NCI-H82 treated with DMSO at 0.1 percent for 48 hours (cell line): ENCODE measurements around the gene PTPRG.

Experiments
- DNase-seq: peaks from one replicate; lab custom pipeline; 2025; ENCODE audit not compliant: unreplicated experiment; lab: John Stamatoyannopoulos, UW

PTPRG gene

DNA sequence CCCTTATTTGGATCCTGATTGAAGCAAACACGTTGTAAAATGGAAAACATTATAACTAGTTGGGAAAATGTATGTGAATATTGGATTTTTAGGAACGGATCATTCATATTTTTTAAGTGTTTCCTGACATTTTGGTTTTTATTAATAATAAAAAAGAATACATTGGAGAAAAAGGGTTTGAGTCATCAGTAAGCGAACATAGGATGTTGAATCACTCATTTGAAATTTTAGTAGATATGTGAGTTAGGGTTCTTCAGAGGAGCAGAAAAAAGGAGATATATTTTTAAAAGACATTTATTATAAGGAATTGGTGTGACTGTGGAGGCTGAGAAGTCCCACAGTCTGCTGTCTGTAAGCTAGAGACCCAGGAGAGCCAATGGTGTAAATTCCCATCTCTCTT is 258.5 kb downstream of the PTPRG start:
- DNase-seq, result no peak

DNA sequence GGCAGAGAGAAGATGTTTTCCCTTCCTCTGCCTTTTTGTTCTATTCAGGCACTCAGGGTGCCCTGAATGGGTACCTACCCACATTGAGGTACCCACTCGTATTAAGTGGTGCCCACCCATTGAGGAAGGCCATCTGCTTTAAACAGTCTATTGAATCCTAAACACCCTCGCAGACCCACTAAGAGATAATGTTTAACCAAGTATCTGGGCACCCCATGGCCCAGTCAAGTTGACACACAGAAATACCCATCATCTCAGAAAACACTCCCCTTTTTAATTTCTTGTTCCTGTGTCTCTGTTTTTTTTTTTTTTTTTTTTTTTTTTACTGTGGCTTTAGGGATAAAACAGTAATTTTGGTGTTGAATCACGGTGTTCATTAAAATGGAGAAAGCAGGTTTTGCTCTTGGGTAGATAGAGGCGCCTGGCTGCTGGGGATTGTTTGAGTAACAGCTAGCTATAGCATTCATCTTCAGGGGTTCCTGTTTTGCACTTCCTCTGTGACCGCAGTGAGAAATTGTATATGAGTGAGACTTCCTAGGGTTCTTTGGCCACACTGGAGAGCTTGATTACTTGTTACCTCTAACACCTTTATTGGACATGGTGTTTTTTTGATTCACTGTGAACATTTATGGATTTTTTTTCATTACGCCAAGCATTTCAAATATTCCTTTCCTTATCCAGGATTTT is 259.1 kb downstream of the PTPRG start:
- no peak for DNase-seq

- DNase-seq, result peak; percentile 14
Observed at GRCh38 chr3:61821823-61822251, 260.5 kb downstream of the PTPRG start.

DNA sequence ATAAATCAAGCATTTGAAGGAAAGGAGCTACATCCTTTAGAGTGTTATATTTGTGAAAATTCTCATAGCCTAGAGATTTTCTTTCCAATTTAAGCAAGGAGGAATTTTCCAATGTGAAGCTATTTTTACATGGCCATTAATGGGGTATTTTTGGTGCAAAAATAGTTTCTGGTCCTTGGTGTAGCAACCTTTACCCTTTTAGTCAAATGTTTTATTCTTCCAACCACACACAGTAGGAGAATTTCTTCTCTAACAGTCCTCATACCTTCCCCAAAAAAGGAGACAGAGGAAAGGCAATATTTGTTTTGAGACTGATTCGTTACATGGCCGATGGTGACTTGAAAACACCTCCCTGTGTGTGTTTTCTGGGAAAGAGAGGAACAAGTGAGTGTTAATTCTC is 261.2 kb downstream of the PTPRG start:
- DNase-seq, result no peak

- no peak for DNase-seq
Observed at GRCh38 chr3:61824553-61825135, 263.3 kb downstream of the PTPRG start.

- DNase-seq, result no peak
Observed at GRCh38 chr3:61826161-61826560, 264.8 kb downstream of the PTPRG start.

DNA sequence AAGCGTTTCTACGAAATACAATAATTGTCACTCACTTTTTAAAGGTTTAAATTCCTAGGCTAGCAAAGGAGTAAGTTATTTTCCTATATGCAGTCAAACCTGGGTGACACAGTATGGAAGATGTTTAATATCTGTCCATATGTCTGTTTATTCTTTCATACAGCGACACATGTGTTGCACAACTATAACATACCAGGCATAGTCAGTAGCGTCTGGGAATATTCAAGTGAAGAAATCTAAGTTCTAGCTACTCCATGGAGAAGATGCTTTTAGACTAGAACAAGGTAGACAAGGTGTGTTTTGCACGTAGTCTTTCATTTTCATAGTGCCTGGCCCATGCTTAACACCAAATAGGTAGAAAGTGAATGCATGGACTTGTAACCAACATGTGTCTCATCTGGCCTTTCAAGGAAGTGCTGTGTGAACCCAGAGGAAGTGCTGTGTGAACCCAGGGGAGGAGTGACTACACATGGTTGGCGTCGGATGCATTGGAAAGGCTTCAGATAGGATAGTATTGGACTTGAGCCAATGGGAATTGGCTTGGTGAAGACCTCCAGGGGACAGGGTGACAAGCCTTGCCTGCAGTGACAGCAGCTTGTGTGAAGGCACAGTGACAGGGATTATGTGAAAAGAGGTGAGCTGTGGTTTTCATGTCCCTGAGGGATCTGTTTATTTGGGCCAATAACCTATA is 267.0 kb downstream of the PTPRG start:
- no peak for DNase-seq

DNA sequence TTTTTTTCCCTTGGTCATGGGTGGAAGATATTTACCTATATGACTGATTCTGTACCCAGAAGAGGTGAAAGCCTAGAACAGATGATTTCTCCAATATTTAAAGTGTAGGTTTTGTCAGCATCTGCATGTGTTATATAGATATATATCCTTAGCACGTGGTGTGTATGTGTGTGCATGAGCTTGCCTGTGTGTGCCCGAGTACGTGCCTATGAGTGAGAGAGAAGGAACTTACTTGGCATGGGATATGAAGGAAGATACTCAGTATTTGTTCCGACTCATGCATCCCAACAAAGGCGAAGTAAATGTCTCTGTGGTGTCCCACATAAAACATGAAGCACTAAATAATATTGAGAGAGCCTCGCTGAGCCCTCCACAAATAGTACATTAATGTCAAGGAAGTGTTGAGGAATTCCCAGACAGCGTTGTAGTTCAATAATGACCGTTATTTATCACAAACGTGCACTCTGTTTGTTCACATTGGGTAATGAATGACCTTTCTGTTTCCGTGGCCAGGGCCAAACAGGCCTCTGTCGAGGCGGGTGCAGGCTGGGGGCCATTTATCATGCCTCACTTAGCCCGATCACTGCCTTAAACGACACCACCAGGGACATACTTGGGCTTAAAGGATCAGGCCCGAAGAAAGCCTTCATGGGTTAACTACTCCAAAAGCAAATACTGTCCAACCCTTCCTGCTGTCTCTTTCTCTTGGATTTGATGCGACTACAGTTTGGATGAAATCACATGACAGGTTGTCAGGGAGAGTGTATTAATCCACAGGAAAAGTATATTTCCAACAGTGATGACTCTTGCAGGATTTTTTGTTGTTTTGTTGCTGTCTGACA is 267.7 kb downstream of the PTPRG start:
- no peak for DNase-seq

DNA sequence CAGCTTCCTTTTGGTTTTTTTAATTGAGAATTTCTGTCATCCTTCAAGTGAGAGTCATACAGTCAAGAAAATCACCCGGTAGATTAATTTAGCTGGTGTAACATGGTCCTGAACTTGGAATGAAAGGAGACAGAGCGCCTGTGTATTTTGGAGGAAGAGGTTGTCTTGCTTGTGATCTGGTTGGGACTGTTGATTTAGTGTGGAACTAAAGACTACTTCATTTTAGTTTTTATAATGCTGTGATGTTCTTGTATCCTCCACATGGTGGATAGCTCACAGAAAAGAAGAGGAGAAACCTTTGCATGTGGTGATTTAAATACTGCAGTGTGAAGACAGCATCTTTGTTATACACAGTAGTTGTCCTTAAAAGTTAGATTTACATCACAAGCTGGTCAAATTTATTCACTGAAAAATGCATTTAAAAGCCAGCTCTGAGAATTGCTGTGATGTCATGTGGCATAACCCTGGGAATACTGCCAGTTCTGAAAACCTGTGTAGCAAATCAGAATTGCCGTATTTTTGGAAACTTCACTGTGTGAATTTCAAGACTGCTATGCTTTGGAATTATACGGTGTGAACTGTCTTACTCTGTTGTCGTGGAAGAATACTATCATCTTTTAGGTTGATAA is 268.5 kb downstream of the PTPRG start:
- DNase-seq, result no peak

DNA sequence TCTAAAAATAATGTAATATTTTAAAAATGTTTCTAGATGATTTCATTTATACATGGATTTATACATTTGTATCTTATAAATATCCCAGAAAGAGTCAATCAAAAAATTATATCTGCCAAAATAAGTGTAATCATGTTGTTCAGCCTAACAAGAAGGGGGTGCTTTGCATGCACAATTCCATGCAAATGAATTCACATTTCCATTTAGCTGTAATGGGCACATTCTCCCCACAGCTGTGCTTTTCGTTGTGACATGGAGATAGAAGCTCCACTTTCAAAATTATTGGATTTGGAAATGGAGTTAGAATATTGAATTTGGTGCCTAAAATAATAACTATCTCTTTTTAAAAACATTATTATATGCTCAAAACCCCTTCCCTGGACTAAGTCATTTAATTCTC is 270.6 kb downstream of the PTPRG start:
- no peak for DNase-seq

DNA sequence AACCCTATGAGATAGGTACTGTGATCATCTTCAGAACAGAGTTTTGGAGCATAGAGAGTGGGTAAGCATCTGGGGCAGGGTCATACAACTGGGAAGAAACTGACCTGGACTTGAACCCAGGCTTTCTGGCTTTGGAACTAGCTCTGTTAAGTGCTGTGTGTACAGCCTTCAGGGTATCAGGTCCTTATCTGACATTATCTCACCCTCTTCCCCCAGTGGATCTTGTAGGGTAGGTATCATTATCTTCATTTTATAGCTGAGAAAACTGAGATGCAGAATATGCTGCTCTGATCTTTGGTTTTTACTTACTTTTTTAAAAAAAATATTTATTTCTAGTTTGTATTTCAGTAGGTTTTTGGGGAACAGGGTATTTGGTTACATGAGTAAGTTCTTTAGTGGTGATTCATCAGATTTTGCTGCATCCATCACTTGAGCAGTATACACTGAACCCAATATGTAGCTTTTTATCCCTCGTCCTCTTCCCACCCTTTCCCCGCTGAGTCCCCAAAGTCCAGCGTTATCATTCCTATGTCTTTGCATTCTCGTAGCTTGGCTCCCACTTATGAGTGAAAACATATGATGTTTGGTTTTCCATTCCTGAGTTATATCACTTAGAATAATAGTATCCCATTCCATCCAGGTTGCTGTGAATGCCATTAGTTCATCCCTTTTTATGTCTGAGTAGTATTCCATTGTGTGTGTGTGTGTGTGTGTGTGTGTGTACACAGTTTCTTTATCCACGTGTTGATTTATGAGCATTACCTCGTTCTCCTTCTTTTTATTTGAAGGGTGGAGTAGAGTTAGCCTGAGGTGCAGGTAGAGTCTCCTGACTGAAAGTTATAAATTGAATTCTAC is 271.2 kb downstream of the PTPRG start:
- no peak for DNase-seq

- no peak for DNase-seq
Observed at GRCh38 chr3:61839256-61839655, 277.9 kb downstream of the PTPRG start.

- DNase-seq, result no peak
Observed at GRCh38 chr3:61841111-61841845, 279.9 kb downstream of the PTPRG start.

DNA sequence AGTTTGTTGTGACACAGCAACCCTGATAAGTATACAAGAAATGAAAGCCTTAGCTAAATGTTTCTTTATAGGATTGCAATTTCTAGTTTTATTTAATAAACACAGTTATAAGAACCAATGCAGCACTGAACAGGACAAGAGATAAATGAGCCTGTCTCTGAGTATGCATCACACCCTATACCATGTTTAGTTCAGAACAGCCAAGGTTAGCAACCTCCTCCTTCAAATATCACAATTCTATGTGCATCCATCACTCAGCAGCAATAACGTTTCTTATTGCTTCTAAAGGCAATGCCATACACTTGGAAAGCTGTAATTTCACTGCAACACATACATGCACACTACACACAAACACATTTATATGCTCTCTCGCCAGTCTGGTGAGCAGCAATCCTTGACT is 280.6 kb downstream of the PTPRG start:
- DNase-seq, result no peak

GRCh38 chr3:61844346-61844745 is 283.0 kb downstream of the PTPRG start:
- no peak for DNase-seq

GRCh38 chr3:61846488-61846887 is 285.1 kb downstream of the PTPRG start:
- DNase-seq, result no peak

DNA sequence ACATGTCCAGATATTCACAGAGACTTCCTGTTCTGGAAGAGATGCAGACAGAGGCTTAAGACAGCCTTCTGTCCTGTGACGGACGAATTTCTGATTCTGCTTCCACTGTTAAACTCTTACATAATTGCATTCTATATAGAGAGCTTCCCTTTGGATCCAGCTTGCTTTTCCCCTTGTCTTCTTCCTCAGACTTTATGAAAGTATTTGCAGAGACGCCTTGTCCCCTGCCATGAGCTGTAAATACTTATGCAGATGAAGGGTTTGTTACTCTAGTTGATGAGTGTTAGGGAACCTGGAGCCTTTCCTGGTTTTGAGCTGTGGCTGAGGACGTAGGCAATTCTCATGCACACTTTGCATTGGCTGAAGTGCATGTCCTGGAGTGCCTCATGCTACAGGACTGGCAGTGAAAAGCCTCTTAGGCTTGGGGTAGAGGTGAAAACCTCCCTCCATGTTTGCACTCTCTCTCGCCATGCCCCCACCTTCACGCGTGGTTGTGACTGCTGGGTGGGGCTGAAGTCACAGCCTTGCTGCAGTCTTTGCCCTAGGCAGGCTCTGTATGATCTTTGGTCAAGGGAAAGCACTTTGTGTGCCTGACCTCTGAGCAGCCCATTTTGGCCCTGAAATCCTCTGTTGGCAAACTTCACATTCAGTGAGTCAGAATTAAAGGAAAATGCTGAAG is 286.6 kb downstream of the PTPRG start:
- DNase-seq, result no peak

- no peak for DNase-seq
Observed at GRCh38 chr3:61848885-61849284, 287.5 kb downstream of the PTPRG start.

GRCh38 chr3:61853912-61854311 is 292.5 kb downstream of the PTPRG start:
- DNase-seq, result no peak
